DOHH2 (cell line): Measurements from ENCODE around the gene IRAK4.

Experiments
- H3F3A ChIP-seq: fragments of 200-600 bp; sonication (generic), shearing (Covaris generic); 2 replicates; pipeline ENCODE4 v1.6.0; 2016; ENCODE audit warnings: antibody characterized with exemption, mild to moderate bottlenecking; ENCODE audit not compliant: control insufficient read depth, insufficient read depth
- H3K27ac ChIP-seq: fragments of 200-600 bp; sonication (generic); 2 replicates; pipeline ENCODE4 v1.5.1; 2014; ENCODE audit warnings: low read depth, mild to moderate bottlenecking, low read length, moderate library complexity
- H3K27me3 ChIP-seq: fragments of 200-600 bp; sonication (generic); 2 replicates; pipeline ENCODE4 v1.6.1; 2014; ENCODE audit warnings: mild to moderate bottlenecking, low read length, mixed read lengths; ENCODE audit not compliant: control insufficient read depth
- H3K36me3 ChIP-seq: fragments of 200-600 bp; sonication (generic); 2 replicates; pipeline ENCODE4 v1.6.1; 2014; ENCODE audit warnings: mild to moderate bottlenecking, low read length, moderate library complexity, mixed read lengths; ENCODE audit not compliant: control insufficient read depth
- H3K4me1 ChIP-seq: fragments of 200-600 bp; sonication (generic); 2 replicates; pipeline ENCODE4 v1.6.1; 2014; ENCODE audit warnings: mild to moderate bottlenecking, low read length, mixed read lengths; ENCODE audit not compliant: control insufficient read depth
- H3K4me2 ChIP-seq: fragments of 200-600 bp; sonication (generic); 2 replicates; pipeline ENCODE4 v1.6.0; 2014; ENCODE audit warnings: mild to moderate bottlenecking, low read length, moderate library complexity
- H3K4me3 ChIP-seq: fragments of 200-600 bp; sonication (generic); 2 replicates; pipeline ENCODE4 v1.5.1; 2014; ENCODE audit warnings: mild to moderate bottlenecking, low read length, mixed read lengths
- H3K79me2 ChIP-seq: fragments of 200-600 bp; sonication (generic); 2 replicates; pipeline ENCODE4 v1.6.1; 2014; ENCODE audit warnings: mild to moderate bottlenecking, low read length, mixed read lengths; ENCODE audit not compliant: control insufficient read depth
- H3K9me2 ChIP-seq: fragments of 200-600 bp; sonication (generic); replicated peaks from 2 replicates; pipeline ENCODE4 v1.6.1; 2014; ENCODE audit warnings: mild to moderate bottlenecking, low read length, mixed read lengths; ENCODE audit not compliant: control insufficient read depth
- H3K9me3 ChIP-seq: fragments of 200-600 bp; sonication (generic); 2 replicates; pipeline ENCODE4 v1.6.1; 2014; ENCODE audit warnings: antibody characterized with exemption, low read length, mixed read lengths; ENCODE audit not compliant: control insufficient read depth, insufficient read depth
- H4K20me1 ChIP-seq: fragments of 200-600 bp; sonication (generic); 2 replicates; pipeline ENCODE4 v1.6.0; 2014; ENCODE audit warnings: low read depth, mild to moderate bottlenecking, antibody characterized with exemption, low read length, moderate library complexity; ENCODE audit not compliant: control insufficient read depth, insufficient read depth
- CTCF ChIP-seq: fragments of 200-600 bp; sonication (generic); IDR thresholded peaks from one replicate; pipeline ENCODE4 v1.5.1; 2014; ENCODE audit warnings: antibody characterized with exemption, mild to moderate bottlenecking, low read depth, low read length; ENCODE audit not compliant: poor library complexity, severe bottlenecking
- EZH2phosphoT487 ChIP-seq: fragments of 200-600 bp; sonication (generic); IDR thresholded peaks from 2 replicates; pipeline ENCODE4 v1.6.1; 2017; ENCODE audit warnings: borderline replicate concordance, mild to moderate bottlenecking, antibody characterized with exemption, low read length, moderate library complexity, mixed read lengths

IRAK4 gene

GRCh38 chr12:43776498-43776897, 17.7 kb downstream of the IRAK4 start:
- Histone ChIP-seq H3K27ac (no peak overlapping the region), H3K4me3 (no peak overlapping the region), H3K27me3 (no peaks in the 10 kb centered on the region), H3K9me2 (no peaks in the 10 kb centered on the region), H3K4me1 (no peaks in the 10 kb centered on the region), H3K36me3 (peaks cover 72% of the 10 kb centered on the region), H3K79me2 (no peaks in the 10 kb centered on the region), H3K4me2 (no peak overlapping the region), H4K20me1 (no peaks in the 10 kb centered on the region), H3K9me3 (no peaks in the 10 kb centered on the region), H3F3A (no peaks in the 10 kb centered on the region)
- TF ChIP-seq CTCF (peak; percentile 52), EZH2phosphoT487 (no peak)

GRCh38 chr12:43786899-43787693, 28.3 kb downstream of the IRAK4 start:
- Histone ChIP-seq H3K4me2 (no peak overlapping the region), H3K27ac (no peak overlapping the region), H3K79me2 (no peaks in the 10 kb centered on the region), H4K20me1 (no peaks in the 10 kb centered on the region), H3K9me3 (no peaks in the 10 kb centered on the region), H3K27me3 (no peaks in the 10 kb centered on the region), H3K9me2 (no peaks in the 10 kb centered on the region), H3K4me1 (no peaks in the 10 kb centered on the region), H3K36me3 (peaks cover 46% of the 10 kb centered on the region), H3F3A (no peaks in the 10 kb centered on the region), H3K4me3 (no peak overlapping the region)
- TF ChIP-seq EZH2phosphoT487: no peak
- no peak for TF ChIP-seq CTCF

- no peaks in the 10 kb centered on the region for H3K79me2 ChIP-seq
- no peak overlapping the region for H3K4me3 ChIP-seq
- no peaks in the 10 kb centered on the region for H3F3A ChIP-seq
- H3K9me2 ChIP-seq: no peaks in the 10 kb centered on the region
- peaks cover 31% of the 10 kb centered on the region for H3K36me3 ChIP-seq
- H3K9me3 ChIP-seq: no peaks in the 10 kb centered on the region
- H3K27ac ChIP-seq: no peak overlapping the region
- H3K4me1 ChIP-seq: no peaks in the 10 kb centered on the region
- H3K4me2 ChIP-seq: no peak overlapping the region
- H3K27me3 ChIP-seq: no peaks in the 10 kb centered on the region
- no peak for TF ChIP-seq CTCF
- no peak for TF ChIP-seq EZH2phosphoT487
- no peaks in the 10 kb centered on the region for H4K20me1 ChIP-seq
These were observed 31.2 kb downstream of the IRAK4 start for GRCh38 chr12:43789941-43790340.
